SK-N-SH (cell line): Measurements from ENCODE around the gene SLC37A1.

Experiments
- EZH2phosphoT487 ChIP-seq: fragments of 200-600 bp; sonication (generic); IDR thresholded peaks from 2 replicates; pipeline ENCODE4 v1.6.1; 2017; ENCODE audit warnings: low read depth, mixed run types, mild to moderate bottlenecking, antibody characterized with exemption, moderate library complexity, borderline replicate concordance
- GABPA ChIP-seq: IDR thresholded peaks from 2 replicates; pipeline ENCODE4 v1.4.0; 2012; ENCODE audit warnings: low read depth, mild to moderate bottlenecking
- TF ChIP-seq, protein P1 (sequence below): fragments of 200-600 bp; sonication (generic); IDR thresholded peaks from 2 replicates; pipeline ENCODE4 v1.6.1; 2017; ENCODE audit warnings: antibody characterized with exemption, mild to moderate bottlenecking, moderate library complexity

DNA sequence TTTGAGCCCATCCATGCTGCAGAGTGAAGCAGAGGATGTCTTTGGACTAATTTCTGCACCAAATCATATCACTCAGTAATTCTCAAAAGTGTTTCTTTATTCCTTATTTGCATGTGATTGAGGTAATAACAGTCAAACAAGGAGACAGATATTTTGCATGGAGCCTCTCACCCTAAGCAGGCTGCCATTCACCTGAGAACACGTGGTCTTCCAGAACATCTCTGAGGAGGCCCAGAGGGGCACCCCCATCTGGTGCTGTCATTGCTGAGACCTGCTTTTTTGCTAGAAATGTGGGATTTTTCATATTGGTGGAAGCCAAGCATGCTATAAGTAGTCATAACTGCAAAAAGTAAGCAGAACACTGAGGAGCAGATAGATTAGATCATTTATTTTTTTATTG lies 7.7 kb downstream of the SLC37A1 start:
- no peak for TF ChIP-seq GABPA
- TF ChIP-seq EZH2phosphoT487: no peak
- TF ChIP-seq, protein P1, sequence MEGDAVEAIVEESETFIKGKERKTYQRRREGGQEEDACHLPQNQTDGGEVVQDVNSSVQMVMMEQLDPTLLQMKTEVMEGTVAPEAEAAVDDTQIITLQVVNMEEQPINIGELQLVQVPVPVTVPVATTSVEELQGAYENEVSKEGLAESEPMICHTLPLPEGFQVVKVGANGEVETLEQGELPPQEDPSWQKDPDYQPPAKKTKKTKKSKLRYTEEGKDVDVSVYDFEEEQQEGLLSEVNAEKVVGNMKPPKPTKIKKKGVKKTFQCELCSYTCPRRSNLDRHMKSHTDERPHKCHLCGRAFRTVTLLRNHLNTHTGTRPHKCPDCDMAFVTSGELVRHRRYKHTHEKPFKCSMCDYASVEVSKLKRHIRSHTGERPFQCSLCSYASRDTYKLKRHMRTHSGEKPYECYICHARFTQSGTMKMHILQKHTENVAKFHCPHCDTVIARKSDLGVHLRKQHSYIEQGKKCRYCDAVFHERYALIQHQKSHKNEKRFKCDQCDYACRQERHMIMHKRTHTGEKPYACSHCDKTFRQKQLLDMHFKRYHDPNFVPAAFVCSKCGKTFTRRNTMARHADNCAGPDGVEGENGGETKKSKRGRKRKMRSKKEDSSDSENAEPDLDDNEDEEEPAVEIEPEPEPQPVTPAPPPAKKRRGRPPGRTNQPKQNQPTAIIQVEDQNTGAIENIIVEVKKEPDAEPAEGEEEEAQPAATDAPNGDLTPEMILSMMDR: no peak
